OCI-LY7 (cell line): Measurements from ENCODE around the gene TSPO. TPM values are rescaled to one million over a fixed set of nuclear protein-coding genes. Genes with fewer than 3 reads are reported as not detected.

Experiments
- BruUV-seq: library from RNA; stranded (reverse); fragments of 400-500 nt; replicated peaks from 2 replicates; lab custom pipeline; 2021; lab: Mats Ljungman, UMichigan
- CTCF ChIA-PET: fragments of 300-600 bp; sonication (Branson Sonifier 250); formaldehyde crosslinking; loops from one replicate; lab custom pipeline; 2022; ENCODE audit warnings: antibody characterized with exemption; ENCODE audit not compliant: unreplicated experiment; lab: Charles Lee
- POLR2A ChIA-PET: fragments of 300-600 bp; sonication (Branson Sonifier 250); formaldehyde crosslinking; loops from one replicate; lab custom pipeline; 2022; ENCODE audit warnings: antibody characterized with exemption; lab: Charles Lee
- DNase-seq: peaks from one replicate; pipeline ENCODE4 v3.0.0-alpha.2; 2015; ENCODE audit warnings: low spot score
- H2AFZ ChIP-seq: fragments of 200-600 bp; sonication (generic), shearing (Covaris generic); 2 replicates; pipeline ENCODE4 v1.6.1; 2014; ENCODE audit warnings: mild to moderate bottlenecking, antibody characterized with exemption, low read length, moderate library complexity
- H3K27ac ChIP-seq: fragments of 200-600 bp; sonication (generic); 2 replicates; pipeline ENCODE4 v1.5.1; 2014; ENCODE audit warnings: mixed run types, low read depth, mild to moderate bottlenecking, moderate library complexity, low read length, inconsistent platforms; ENCODE audit not compliant: poor library complexity, severe bottlenecking
- H3K36me3 ChIP-seq: fragments of 200-600 bp; sonication (generic); 2 replicates; pipeline ENCODE4 v1.6.1; 2014; ENCODE audit warnings: mild to moderate bottlenecking, antibody characterized with exemption, low read length, moderate library complexity, mixed read lengths; ENCODE audit not compliant: insufficient read depth
- H3K4me1 ChIP-seq: fragments of 200-600 bp; sonication (generic); 2 replicates; pipeline ENCODE4 v1.5.1; 2014; ENCODE audit warnings: mild to moderate bottlenecking, low read length; ENCODE audit not compliant: insufficient read depth, poor library complexity, severe bottlenecking
- H3K4me2 ChIP-seq: fragments of 200-600 bp; sonication (generic); 2 replicates; pipeline ENCODE4 v1.6.1; 2014; ENCODE audit warnings: mild to moderate bottlenecking, low read length
- H3K4me3 ChIP-seq: fragments of 200-600 bp; sonication (generic); 2 replicates; pipeline ENCODE4 v1.5.1; 2014; ENCODE audit warnings: mild to moderate bottlenecking, low read depth, low read length; ENCODE audit not compliant: poor library complexity, severe bottlenecking
- H3K79me2 ChIP-seq: fragments of 200-600 bp; sonication (generic); 2 replicates; pipeline ENCODE4 v1.6.1; 2016; ENCODE audit warnings: low read depth, mild to moderate bottlenecking, low read length, moderate library complexity, mixed read lengths; ENCODE audit not compliant: insufficient read depth
- H3K9me2 ChIP-seq: fragments of 200-600 bp; sonication (generic); 2 replicates; pipeline ENCODE4 v1.6.1; 2016; ENCODE audit warnings: mild to moderate bottlenecking, low read length, mixed read lengths; ENCODE audit not compliant: insufficient read depth
- H3K9me3 ChIP-seq: fragments of 200-600 bp; sonication (generic); 2 replicates; pipeline ENCODE4 v1.6.1; 2014; ENCODE audit warnings: mild to moderate bottlenecking, mixed run types, low read length, mixed read lengths
- H4K20me1 ChIP-seq: fragments of 200-600 bp; sonication (generic); 2 replicates; pipeline ENCODE4 v1.6.1; 2014; ENCODE audit warnings: mild to moderate bottlenecking, antibody characterized with exemption, low read length, moderate library complexity, mixed read lengths; ENCODE audit not compliant: insufficient read depth
- CTCF ChIP-seq: fragments of 200-600 bp; sonication (generic); conservative IDR thresholded peaks from 2 replicates; pipeline ENCODE4 v1.5.1; 2014; ENCODE audit warnings: mild to moderate bottlenecking, antibody characterized with exemption, low read length, moderate library complexity, mixed read lengths
- EZH2phosphoT487 ChIP-seq: fragments of 200-600 bp; sonication (generic); IDR thresholded peaks from 2 replicates; pipeline ENCODE4 v1.6.1; 2018; ENCODE audit warnings: low read depth, borderline replicate concordance, mild to moderate bottlenecking, mixed run types, antibody characterized with exemption, low read length, moderate library complexity, mixed read lengths
- intact Hi-C: fragments of 100-400 bp; cut with micrococcal nuclease; formaldehyde crosslinking; loops from one replicate; pipeline ENCODE4 v1.10.0; 2022; ENCODE audit not compliant: unreplicated experiment
- total RNA-seq, 2 experiments: library from RNA; depleted of rRNA in 1 of 2; stranded (reverse); fragments of >200 nt in 1 of 2; shearing (Covaris generic) in 1 of 2; gene quantifications; 2 replicates each; pipeline ENCODE4 v1.2.3, GENCODE V29; 2014 to 2022

The TSPO gene
- total RNA-seq, 2 experiments from 2014 or later: 47.1 to 69.9 TPM

GRCh38 chr22:43191831-43192230 is 40.5 kb downstream of the TSPO start:
- H3K27ac ChIP-seq: no peak overlapping the region
- CTCF ChIA-PET: no interaction called here
- H3K79me2 ChIP-seq: no peaks in the 10 kb centered on the region
- no peaks in the 10 kb centered on the region for H3K9me2 ChIP-seq
- H4K20me1 ChIP-seq: no peaks in the 10 kb centered on the region
- peaks cover 4% of the 10 kb centered on the region; the same call in 1 of the 2 replicates for H3K9me3 ChIP-seq
- BruUV-seq: no TSS peak
- no peak for DNase-seq
- H2AFZ ChIP-seq: no peak overlapping the region
- no peak overlapping the region for H3K4me3 ChIP-seq
- TF ChIP-seq CTCF: no peak
- peaks cover 5% of the 10 kb centered on the region for H3K4me1 ChIP-seq
- H3K4me2 ChIP-seq: no peak overlapping the region
- intact Hi-C loops: no loop called here
- POLR2A ChIA-PET: interaction anchor here (0.5 kb wide), 1 partner anchor 1571 kb away, joined by 4 read pairs; no protein-coding TSS in a partner anchor
- no peaks in the 10 kb centered on the region for H3K36me3 ChIP-seq

GRCh38 chr22:43197271-43197941 is 46.0 kb downstream of the TSPO start:
- Histone ChIP-seq H3K4me2 (no peak overlapping the region), H4K20me1 (no peaks in the 10 kb centered on the region), H2AFZ (no peak overlapping the region), H3K4me3 (no peak overlapping the region), H3K9me3 (no peaks in the 10 kb centered on the region), H3K4me1 (no peaks in the 10 kb centered on the region), H3K9me2 (no peaks in the 10 kb centered on the region), H3K27ac (no peak overlapping the region), H3K79me2 (no peaks in the 10 kb centered on the region), H3K36me3 (no peaks in the 10 kb centered on the region)
- DNase-seq: no peak
- ChIA-PET CTCF (no interaction called here), POLR2A (no interaction called here)
- intact Hi-C loops: no loop called here
- no TSS peak for BruUV-seq
- TF ChIP-seq EZH2phosphoT487: no peak
- TF ChIP-seq CTCF: no peak

- CTCF ChIA-PET: no interaction called here
- Histone ChIP-seq H3K27ac (no peak overlapping the region), H4K20me1 (no peaks in the 10 kb centered on the region), H3K9me3 (no peaks in the 10 kb centered on the region), H3K4me1 (no peaks in the 10 kb centered on the region), H3K79me2 (no peaks in the 10 kb centered on the region), H3K4me2 (no peak overlapping the region), H2AFZ (no peak overlapping the region), H3K9me2 (no peaks in the 10 kb centered on the region), H3K36me3 (no peaks in the 10 kb centered on the region), H3K4me3 (no peak overlapping the region)
- no TSS peak for BruUV-seq
- POLR2A ChIA-PET: no interaction called here
- intact Hi-C loops: no loop called here
- no peak for TF ChIP-seq CTCF
- TF ChIP-seq EZH2phosphoT487: no peak
- no peak for DNase-seq
Observed at GRCh38 chr22:43198126-43198525, 46.8 kb downstream of the TSPO start.
